ENCODE data around the gene SLC6A8.

Gene SLC6A8

GRCh38 chrX:153644356-153645125, 43.2 kb upstream of the SLC6A8 start:
- Histone ChIP-seq H3K9ac (ENCODE audit: low read depth, low read length) (peak overlapping the region; percentile 50; the same call in 1 of the 2 replicates), H3K4me1 (ENCODE audit: insufficient read depth, low read length) (peaks cover 8% of the 10 kb centered on the region; the same call in 1 of the 2 replicates), H3K36me3 (ENCODE audit: insufficient read depth, low read length) (no peaks in the 10 kb centered on the region), H3K9me3 (ENCODE audit: control insufficient read depth, insufficient read depth, low read length) (no peaks in the 10 kb centered on the region)

GRCh38 chrX:153645151-153645550, 42.6 kb upstream of the SLC6A8 start:
- Histone ChIP-seq H3K9ac (ENCODE audit: low read depth, low read length) (no peak overlapping the region), H3K36me3 (ENCODE audit: insufficient read depth, low read length) (no peaks in the 10 kb centered on the region), H3K4me1 (ENCODE audit: insufficient read depth, low read length) (peaks cover 11% of the 10 kb centered on the region; the same call in 1 of the 2 replicates), H3K9me3 (ENCODE audit: control insufficient read depth, insufficient read depth, low read length) (no peaks in the 10 kb centered on the region)

- Histone ChIP-seq H3K4me1 (ENCODE audit: insufficient read depth, low read length) (peaks cover 11% of the 10 kb centered on the region; the same call in 1 of the 2 replicates), H3K9ac (ENCODE audit: low read depth, low read length) (no peak overlapping the region), H3K36me3 (ENCODE audit: insufficient read depth, low read length) (no peaks in the 10 kb centered on the region), H3K9me3 (ENCODE audit: control insufficient read depth, insufficient read depth, low read length) (no peaks in the 10 kb centered on the region)
Observed at GRCh38 chrX:153645921-153646488, 41.7 kb upstream of the SLC6A8 start.

GRCh38 chrX:153646620-153647373, 40.9 kb upstream of the SLC6A8 start, which contains the start of gene DUSP9:
DUSP9 (plus strand) TSS chrX:153647203; CDS start chrX:153647954, 751 bp downstream.
- Histone ChIP-seq H3K9ac (ENCODE audit: low read depth, low read length) (peak within 1 kb of the TSS; percentile 18; the same call in 1 of the 2 replicates), H3K36me3 (ENCODE audit: insufficient read depth, low read length) (no peaks in the 10 kb centered on the region), H3K9me3 (ENCODE audit: control insufficient read depth, insufficient read depth, low read length) (no peaks in the 10 kb centered on the region), H3K4me1 (ENCODE audit: insufficient read depth, low read length) (peaks cover 7% of the 10 kb centered on the region; the same call in 1 of the 2 replicates)

- H3K4me1 ChIP-seq (ENCODE audit: insufficient read depth, low read length), result peaks cover 6% of the 10 kb centered on the region; the same call in 1 of the 2 replicates
- no peaks in the 10 kb centered on the region for H3K9me3 ChIP-seq (ENCODE audit: control insufficient read depth, insufficient read depth, low read length)
- H3K9ac ChIP-seq (ENCODE audit: low read depth, low read length), result peak overlapping the region; percentile 18; the same call in 1 of the 2 replicates
- H3K36me3 ChIP-seq (ENCODE audit: insufficient read depth, low read length), result no peaks in the 10 kb centered on the region
Observed at GRCh38 chrX:153647461-153648357, 40.0 kb upstream of the SLC6A8 start.

- H3K9me3 ChIP-seq (ENCODE audit: control insufficient read depth, insufficient read depth, low read length), result no peaks in the 10 kb centered on the region
- H3K9ac ChIP-seq (ENCODE audit: low read depth, low read length), result no peak overlapping the region
- H3K36me3 ChIP-seq (ENCODE audit: insufficient read depth, low read length), result no peaks in the 10 kb centered on the region
- H3K4me1 ChIP-seq (ENCODE audit: insufficient read depth, low read length), result peaks cover 3% of the 10 kb centered on the region; the same call in 1 of the 2 replicates
Observed at GRCh38 chrX:153648358-153649177, 39.2 kb upstream of the SLC6A8 start.

GRCh38 chrX:153649178-153649914, 38.4 kb upstream of the SLC6A8 start:
- Histone ChIP-seq H3K9me3 (ENCODE audit: control insufficient read depth, insufficient read depth, low read length) (no peaks in the 10 kb centered on the region), H3K36me3 (ENCODE audit: insufficient read depth, low read length) (no peaks in the 10 kb centered on the region), H3K9ac (ENCODE audit: low read depth, low read length) (no peak overlapping the region), H3K4me1 (ENCODE audit: insufficient read depth, low read length) (peaks cover 3% of the 10 kb centered on the region; the same call in 1 of the 2 replicates)

GRCh38 chrX:153649915-153650782, 37.6 kb upstream of the SLC6A8 start:
- Histone ChIP-seq H3K4me1 (ENCODE audit: insufficient read depth, low read length) (peaks cover 3% of the 10 kb centered on the region; the same call in 1 of the 2 replicates), H3K9me3 (ENCODE audit: control insufficient read depth, insufficient read depth, low read length) (no peaks in the 10 kb centered on the region), H3K36me3 (ENCODE audit: insufficient read depth, low read length) (no peaks in the 10 kb centered on the region), H3K9ac (ENCODE audit: low read depth, low read length) (no peak overlapping the region)

GRCh38 chrX:153650959-153651358, 36.8 kb upstream of the SLC6A8 start:
- no peaks in the 10 kb centered on the region for H3K36me3 ChIP-seq (ENCODE audit: insufficient read depth, low read length)
- H3K4me1 ChIP-seq (ENCODE audit: insufficient read depth, low read length), result peaks cover 3% of the 10 kb centered on the region; the same call in 1 of the 2 replicates
- no peaks in the 10 kb centered on the region for H3K9me3 ChIP-seq (ENCODE audit: control insufficient read depth, insufficient read depth, low read length)
- no peak overlapping the region for H3K9ac ChIP-seq (ENCODE audit: low read depth, low read length)

GRCh38 chrX:153651540-153652079, 36.1 kb upstream of the SLC6A8 start:
- no peaks in the 10 kb centered on the region for H3K36me3 ChIP-seq (ENCODE audit: insufficient read depth, low read length)
- H3K9me3 ChIP-seq (ENCODE audit: control insufficient read depth, insufficient read depth, low read length), result no peaks in the 10 kb centered on the region
- H3K9ac ChIP-seq (ENCODE audit: low read depth, low read length), result no peak overlapping the region
- peaks cover 3% of the 10 kb centered on the region; the same call in 1 of the 2 replicates for H3K4me1 ChIP-seq (ENCODE audit: insufficient read depth, low read length)

- H3K9me3 ChIP-seq (ENCODE audit: control insufficient read depth, insufficient read depth, low read length), result no peaks in the 10 kb centered on the region
- no peak overlapping the region for H3K9ac ChIP-seq (ENCODE audit: low read depth, low read length)
- H3K36me3 ChIP-seq (ENCODE audit: insufficient read depth, low read length), result no peaks in the 10 kb centered on the region
- H3K4me1 ChIP-seq (ENCODE audit: insufficient read depth, low read length), result peaks cover 3% of the 10 kb centered on the region; the same call in 1 of the 2 replicates
Observed at GRCh38 chrX:153653556-153653955, 34.2 kb upstream of the SLC6A8 start.

Data from ES-I3 (cell line).